ENCODE data around the gene ZCCHC14.

DNA sequence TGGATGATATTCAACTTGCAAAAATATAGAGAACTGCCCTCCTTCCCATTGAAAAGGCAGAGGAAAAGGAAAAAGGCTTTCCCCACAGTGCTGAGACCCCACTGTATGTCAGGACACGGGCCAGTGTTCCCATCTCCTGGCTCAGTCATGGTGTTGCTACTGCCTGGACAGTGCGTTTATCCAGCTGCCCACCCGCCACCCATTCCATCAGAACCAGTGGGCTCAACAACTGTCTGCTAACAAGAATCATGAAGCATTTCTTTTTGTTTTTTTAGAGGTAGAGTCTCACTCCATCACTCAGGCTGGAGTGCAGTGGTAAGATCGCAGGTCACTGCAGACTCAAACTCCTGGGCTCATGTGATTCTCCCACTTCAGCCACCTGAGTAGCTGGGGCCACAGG, 120.5 kb downstream of the ZCCHC14 start:
- TF ChIP-seq, protein P1, sequence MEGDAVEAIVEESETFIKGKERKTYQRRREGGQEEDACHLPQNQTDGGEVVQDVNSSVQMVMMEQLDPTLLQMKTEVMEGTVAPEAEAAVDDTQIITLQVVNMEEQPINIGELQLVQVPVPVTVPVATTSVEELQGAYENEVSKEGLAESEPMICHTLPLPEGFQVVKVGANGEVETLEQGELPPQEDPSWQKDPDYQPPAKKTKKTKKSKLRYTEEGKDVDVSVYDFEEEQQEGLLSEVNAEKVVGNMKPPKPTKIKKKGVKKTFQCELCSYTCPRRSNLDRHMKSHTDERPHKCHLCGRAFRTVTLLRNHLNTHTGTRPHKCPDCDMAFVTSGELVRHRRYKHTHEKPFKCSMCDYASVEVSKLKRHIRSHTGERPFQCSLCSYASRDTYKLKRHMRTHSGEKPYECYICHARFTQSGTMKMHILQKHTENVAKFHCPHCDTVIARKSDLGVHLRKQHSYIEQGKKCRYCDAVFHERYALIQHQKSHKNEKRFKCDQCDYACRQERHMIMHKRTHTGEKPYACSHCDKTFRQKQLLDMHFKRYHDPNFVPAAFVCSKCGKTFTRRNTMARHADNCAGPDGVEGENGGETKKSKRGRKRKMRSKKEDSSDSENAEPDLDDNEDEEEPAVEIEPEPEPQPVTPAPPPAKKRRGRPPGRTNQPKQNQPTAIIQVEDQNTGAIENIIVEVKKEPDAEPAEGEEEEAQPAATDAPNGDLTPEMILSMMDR (IDR thresholded peaks at IDR 0.05 in 8 of 11, conservative IDR thresholded peaks at IDR 0.05 in 3 of 11) = no peak
- TF ChIP-seq POLR2AphosphoS5 (IDR thresholded peaks at IDR 0.05) = no peak
- no peak for TF ChIP-seq POLR2A (IDR thresholded peaks at IDR 0.05)

Measured in spleen (tissue), 7 donors.